CD4-positive, CD25-positive, alpha-beta regulatory T cell (primary cell): Measurements from ENCODE around the gene TM9SF1. TPM values are rescaled to one million over a fixed set of nuclear protein-coding genes. Genes with fewer than 3 reads are reported as not detected.
"Not testable (repeated sequence)": the region's sequence is repeated elsewhere in the genome, so short reads cannot be mapped to it uniquely, and the experiment has no call there.

Experiments
- ATAC-seq, 2 donors: fragments of 150-1000 bp; cut with Tn5 transposase; one replicate each; pipeline ENCODE4 v1.10.0; 2021; ENCODE audit warnings: low read depth in 2 of 2, moderate number of reproducible peaks in 2 of 2, moderate library complexity in 1 of 2
- DNase-seq, 3 donors: peaks; one replicate each; pipeline versions ENCODE4 v3.0.0 to v3.0.0-alpha.2; 2012 to 2022; ENCODE audit warnings: mixed read lengths in 1 of 3
- H3K27ac ChIP-seq: one replicate; pipeline ENCODE4 v1.7.0; 2013; ENCODE audit warnings: mild to moderate bottlenecking, low read length; ENCODE audit not compliant: insufficient read depth, poor library complexity, severe bottlenecking
- H3K27me3 ChIP-seq: one replicate; pipeline ENCODE4 v1.7.0; 2013; ENCODE audit warnings: low read length; ENCODE audit not compliant: control insufficient read depth, insufficient read depth
- H3K36me3 ChIP-seq: one replicate; pipeline ENCODE4 v1.7.0; 2013; ENCODE audit warnings: mild to moderate bottlenecking, low read length, moderate library complexity; ENCODE audit not compliant: control insufficient read depth, insufficient read depth
- H3K4me1 ChIP-seq: 2 replicates; pipeline ENCODE4 v1.7.0; 2013; ENCODE audit warnings: mild to moderate bottlenecking, low read length; ENCODE audit not compliant: insufficient read depth, control insufficient read depth, poor library complexity, severe bottlenecking
- H3K4me3 ChIP-seq: one replicate; pipeline ENCODE4 v1.7.0; 2013; ENCODE audit warnings: low read depth, mild to moderate bottlenecking, low read length, moderate library complexity
- H3K9me3 ChIP-seq, 2 experiments: 1 replicate in 1 of 2; 2 replicates in 1 of 2; pipeline ENCODE4 v1.7.0; 2013; ENCODE audit warnings: low read length in 2 of 2, mild to moderate bottlenecking in 1 of 2, moderate library complexity in 1 of 2; ENCODE audit not compliant: control insufficient read depth in 2 of 2
- H3K27ac Mint-ChIP-seq, 3 donors: one replicate each; pipeline ENCODE4 v1.8.0; 2020 to 2022; ENCODE audit warnings: mild to moderate bottlenecking in 3 of 3, mixed read lengths in 3 of 3, moderate library complexity in 2 of 3
- H3K27me3 Mint-ChIP-seq: one replicate; pipeline ENCODE4 v1.8.0; 2022; ENCODE audit warnings: mild to moderate bottlenecking, mixed read lengths
- H3K36me3 Mint-ChIP-seq: one replicate; pipeline ENCODE4 v1.8.0; 2020; ENCODE audit warnings: mixed read lengths
- H3K4me1 Mint-ChIP-seq, 4 donors: one replicate each; pipeline ENCODE4 v1.8.0; 2020 to 2022; ENCODE audit warnings: mixed read lengths in 4 of 4, mild to moderate bottlenecking in 1 of 4
- H3K4me3 Mint-ChIP-seq, 4 donors: one replicate each; pipeline ENCODE4 v1.8.0; 2020 to 2022; ENCODE audit warnings: mild to moderate bottlenecking in 4 of 4, mixed read lengths in 4 of 4, moderate library complexity in 3 of 4
- H3K9me3 Mint-ChIP-seq, 7 donors: one replicate each; pipeline ENCODE4 v1.8.0; 2020 to 2022; ENCODE audit warnings: mixed read lengths in 7 of 7, mild to moderate bottlenecking in 3 of 7, moderate library complexity in 2 of 7
- polyA plus RNA-seq, 4 donors: library from polyadenylated mRNA; unstranded; fragments of 300-500 nt; fragmentation: Illumina TruSeq; gene quantifications; one replicate each; pipeline ENCODE4 v1.2.3, GENCODE V29; 2021
- total RNA-seq: library from RNA; stranded (reverse); gene quantifications from one replicate; pipeline ENCODE4 v1.2.3, GENCODE V29; 2022

TM9SF1 gene
- total and polyA plus RNA-seq, 5 donors from 2014 or later = 20.0 to 42.3 (median 39.3) TPM

- H3K9me3 ChIP-seq = no peaks in the 10 kb centered on the region
- H3K27me3 ChIP-seq = no peaks in the 10 kb centered on the region
- peaks cover 0 to 2% (median 0%) of the 10 kb centered on the region in 7 donors for H3K9me3 Mint-ChIP-seq
- no peaks in the 10 kb centered on the region for H3K27me3 Mint-ChIP-seq
- peak overlapping the region in 2 of 3 donors; percentile 99 to 100 for H3K27ac Mint-ChIP-seq
- H3K4me3 Mint-ChIP-seq = peak overlapping the region; percentile 95 to 98 (median 96)
- H3K4me3 ChIP-seq = no peak overlapping the region
- H3K4me1 ChIP-seq = peaks cover 39% of the 10 kb centered on the region
- DNase-seq = no peak
- no peak overlapping the region for H3K27ac ChIP-seq
- H3K4me1 Mint-ChIP-seq = peaks cover 6 to 75% (median 53%) of the 10 kb centered on the region in 4 donors
- H3K36me3 ChIP-seq = peaks cover 46% of the 10 kb centered on the region
- no peak for ATAC-seq
- H3K36me3 Mint-ChIP-seq = peaks cover 40% of the 10 kb centered on the region
Observed at GRCh38 chr14:24211311-24211710, 16.1 kb upstream of the TM9SF1 start.

- H3K27me3 ChIP-seq = no peaks in the 10 kb centered on the region
- H3K4me3 ChIP-seq = no peak overlapping the region
- ATAC-seq (no peak), DNase-seq (no peak)
- H3K27ac ChIP-seq = no peak overlapping the region
- Mint-ChIP-seq H3K27me3 (no peaks in the 10 kb centered on the region), H3K4me1 (peaks cover 15 to 63% (median 33%) of the 10 kb centered on the region in 4 donors), H3K4me3 (no peak overlapping the region), H3K9me3 (peaks cover 0 to 2% (median 0%) of the 10 kb centered on the region in 7 donors), H3K36me3 (peaks cover 53% of the 10 kb centered on the region), H3K27ac (no peak overlapping the region)
- H3K36me3 ChIP-seq = peaks cover 57% of the 10 kb centered on the region
- no peaks in the 10 kb centered on the region for H3K9me3 ChIP-seq
- H3K4me1 ChIP-seq = peaks cover 13% of the 10 kb centered on the region
Observed at GRCh38 chr14:24207625-24208024, 12.4 kb upstream of the TM9SF1 start.

GRCh38 chr14:24207104-24207551 is 11.9 kb upstream of the TM9SF1 start:
- no peak overlapping the region for H3K4me3 ChIP-seq
- no peaks in the 10 kb centered on the region for H3K27me3 Mint-ChIP-seq
- no peaks in the 10 kb centered on the region for H3K27me3 ChIP-seq
- H3K4me1 ChIP-seq = peaks cover 13% of the 10 kb centered on the region
- H3K4me3 Mint-ChIP-seq = peak overlapping the region in 2 of 4 donors; percentile 10 to 15
- H3K27ac ChIP-seq = no peak overlapping the region
- peaks cover 0 to 2% (median 0%) of the 10 kb centered on the region in 7 donors for H3K9me3 Mint-ChIP-seq
- ATAC-seq (no peak), DNase-seq (no peak)
- H3K4me1 Mint-ChIP-seq = peaks cover 15 to 59% (median 31%) of the 10 kb centered on the region in 4 donors
- no peaks in the 10 kb centered on the region for H3K9me3 ChIP-seq
- H3K27ac Mint-ChIP-seq = peak overlapping the region in 1 of 3 donors; percentile 77
- H3K36me3 Mint-ChIP-seq = peaks cover 57% of the 10 kb centered on the region
- H3K36me3 ChIP-seq = peaks cover 57% of the 10 kb centered on the region

GRCh38 chr14:24206260-24207103 is 11.2 kb upstream of the TM9SF1 start:
- H3K4me3 ChIP-seq = no peak overlapping the region
- peaks cover 0 to 2% (median 0%) of the 10 kb centered on the region in 7 donors for H3K9me3 Mint-ChIP-seq
- H3K4me3 Mint-ChIP-seq = peak overlapping the region in 1 of 4 donors; percentile 10
- ATAC-seq (no peak), DNase-seq (no peak)
- peak overlapping the region in 2 of 3 donors; percentile 77 to 78 for H3K27ac Mint-ChIP-seq
- peaks cover 7% of the 10 kb centered on the region for H3K4me1 ChIP-seq
- peaks cover 15 to 55% (median 28%) of the 10 kb centered on the region in 4 donors for H3K4me1 Mint-ChIP-seq
- no peaks in the 10 kb centered on the region for H3K27me3 ChIP-seq
- H3K27me3 Mint-ChIP-seq = no peaks in the 10 kb centered on the region
- peaks cover 58% of the 10 kb centered on the region for H3K36me3 Mint-ChIP-seq
- H3K36me3 ChIP-seq = peaks cover 57% of the 10 kb centered on the region
- no peaks in the 10 kb centered on the region for H3K9me3 ChIP-seq
- no peak overlapping the region for H3K27ac ChIP-seq

GRCh38 chr14:24204163-24205146 is 9.2 kb upstream of the TM9SF1 start:
- no peaks in the 10 kb centered on the region for H3K27me3 ChIP-seq
- peaks cover 45% of the 10 kb centered on the region for H3K36me3 Mint-ChIP-seq
- H3K4me3 Mint-ChIP-seq = no peak overlapping the region
- no peaks in the 10 kb centered on the region for H3K27me3 Mint-ChIP-seq
- no peaks in the 10 kb centered on the region for H3K4me1 ChIP-seq
- H3K27ac ChIP-seq = no peak overlapping the region
- H3K9me3 ChIP-seq = no peaks in the 10 kb centered on the region
- peak overlapping the region in 1 of 3 donors; percentile 0 for H3K27ac Mint-ChIP-seq
- no peak overlapping the region for H3K4me3 ChIP-seq
- H3K36me3 ChIP-seq = peaks cover 39% of the 10 kb centered on the region
- ATAC-seq (no peak), DNase-seq (no peak)
- H3K9me3 Mint-ChIP-seq = peaks cover 0 to 2% (median 0%) of the 10 kb centered on the region in 7 donors
- H3K4me1 Mint-ChIP-seq = peaks cover 15 to 49% (median 24%) of the 10 kb centered on the region in 4 donors

- not testable (repeated sequence) for ATAC-seq, H3K9me3 ChIP-seq, H3K27me3 ChIP-seq, H3K27ac ChIP-seq, H3K4me3 Mint-ChIP-seq, H3K27ac Mint-ChIP-seq, H3K4me1 ChIP-seq, H3K9me3 Mint-ChIP-seq, DNase-seq, H3K27me3 Mint-ChIP-seq, H3K4me3 ChIP-seq
- H3K36me3 ChIP-seq = peaks cover 30% of the 10 kb centered on the region
- H3K4me1 Mint-ChIP-seq = peaks cover 25 to 55% (median 32%) of the 10 kb centered on the region in 4 donors
- peaks cover 49% of the 10 kb centered on the region for H3K36me3 Mint-ChIP-seq
Observed at GRCh38 chr14:24203249-24203886, 8.1 kb upstream of the TM9SF1 start.

GRCh38 chr14:24202538-24202937 is 7.3 kb upstream of the TM9SF1 start:
- H3K9me3 ChIP-seq, ATAC-seq, H3K27ac ChIP-seq, H3K9me3 Mint-ChIP-seq, H3K4me1 ChIP-seq, H3K4me3 Mint-ChIP-seq, H3K4me3 ChIP-seq, H3K27me3 Mint-ChIP-seq, H3K27me3 ChIP-seq, DNase-seq: not testable (repeated sequence)
- H3K36me3 ChIP-seq = peaks cover 26% of the 10 kb centered on the region
- H3K36me3 Mint-ChIP-seq = peaks cover 44% of the 10 kb centered on the region
- peaks cover 25 to 59% (median 30%) of the 10 kb centered on the region in 4 donors for H3K4me1 Mint-ChIP-seq
- peak overlapping the region in 1 of 3 donors; percentile 32 for H3K27ac Mint-ChIP-seq
